Activated effector memory CD4-positive, alpha-beta T cell treated with Interleukin-2 at 50 U/mL for 16 hours (primary cell): ENCODE data around the gene HSD11B1L.
A peak's percentile ranks its signal among the peaks of the same experiment; 100 is the strongest.
"Not testable (repeated sequence)": the region's sequence is repeated elsewhere in the genome, so short reads cannot be mapped to it uniquely, and the experiment has no call there.

Source experiments
- DNase-seq: peaks from one replicate; pipeline ENCODE4 v3.0.0-alpha.2; 2020

The HSD11B1L gene

GRCh38 chr19:5688262-5688881 lies 7.5 kb downstream of the HSD11B1L start:
- not testable (repeated sequence) for DNase-seq

- DNase-seq: peak; percentile 99
Observed at GRCh38 chr19:5690125-5690954, 9.5 kb downstream of the HSD11B1L start, which contains the start of gene RPL36. RPL36 (plus strand) TSS chr19:5690295; CDS start chr19:5690508, 213 bp downstream.

GRCh38 chr19:5690955-5691821 lies 10.4 kb downstream of the HSD11B1L start:
- DNase-seq: peak; percentile 28

GRCh38 chr19:5691822-5692722 lies 11.2 kb downstream of the HSD11B1L start:
- no peak for DNase-seq

GRCh38 chr19:5692723-5693194 lies 11.9 kb downstream of the HSD11B1L start:
- DNase-seq: no peak

- no peak for DNase-seq
Observed at GRCh38 chr19:5693195-5694166, 12.7 kb downstream of the HSD11B1L start.

GRCh38 chr19:5694167-5694955 lies 13.5 kb downstream of the HSD11B1L start:
- DNase-seq: no peak

GRCh38 chr19:5694956-5695648 lies 14.3 kb downstream of the HSD11B1L start:
- no peak for DNase-seq

GRCh38 chr19:5695649-5696195 lies 14.9 kb downstream of the HSD11B1L start:
- no peak for DNase-seq

- no peak for DNase-seq
Observed at GRCh38 chr19:5696196-5697021, 15.6 kb downstream of the HSD11B1L start.

- no peak for DNase-seq
Observed at GRCh38 chr19:5697022-5697889, 16.4 kb downstream of the HSD11B1L start.

GRCh38 chr19:5697890-5698634 lies 17.2 kb downstream of the HSD11B1L start:
- DNase-seq: no peak

- DNase-seq: no peak
Observed at GRCh38 chr19:5698635-5699422, 18.0 kb downstream of the HSD11B1L start.

- DNase-seq: no peak
Observed at GRCh38 chr19:5700455-5701092, 19.7 kb downstream of the HSD11B1L start.

GRCh38 chr19:5702053-5702410 lies 21.2 kb downstream of the HSD11B1L start:
- DNase-seq: not testable (repeated sequence)
